Immature natural killer cell (primary cell): ENCODE data around the gene SLX4IP. TPM values are rescaled to one million over a fixed set of nuclear protein-coding genes. Genes with fewer than 3 reads are reported as not detected.

Source experiments
- DNase-seq, 3 donors: peaks; one replicate each; pipeline ENCODE4 v3.0.0; 2022; ENCODE audit warnings: mixed read lengths in 1 of 3
- H3K27ac Mint-ChIP-seq, 6 donors: one replicate each; pipeline ENCODE4 v1.8.0; 2020; ENCODE audit warnings: mixed read lengths in 6 of 6, mild to moderate bottlenecking in 5 of 6, inconsistent platforms in 4 of 6, moderate library complexity in 3 of 6
- H3K27me3 Mint-ChIP-seq, 3 donors: one replicate each; pipeline ENCODE4 v1.8.0; 2020 to 2021; ENCODE audit warnings: low read depth in 3 of 3, mild to moderate bottlenecking in 3 of 3, mixed read lengths in 3 of 3, moderate library complexity in 3 of 3, inconsistent platforms in 1 of 3
- H3K36me3 Mint-ChIP-seq, 3 donors: one replicate each; pipeline ENCODE4 v1.8.0; 2020; ENCODE audit warnings: mixed read lengths in 3 of 3, inconsistent platforms in 2 of 3, mild to moderate bottlenecking in 2 of 3
- H3K4me1 Mint-ChIP-seq, 2 donors: one replicate each; pipeline ENCODE4 v1.8.0; 2020; ENCODE audit warnings: inconsistent platforms in 2 of 2, mild to moderate bottlenecking in 2 of 2, mixed read lengths in 2 of 2, moderate library complexity in 1 of 2
- H3K4me3 Mint-ChIP-seq, 5 donors: one replicate each; pipeline ENCODE4 v1.8.0; 2020; ENCODE audit warnings: mild to moderate bottlenecking in 5 of 5, mixed read lengths in 5 of 5, inconsistent platforms in 3 of 5, moderate library complexity in 3 of 5
- H3K9me3 Mint-ChIP-seq, 6 donors: one replicate each; pipeline ENCODE4 v1.8.0; 2020; ENCODE audit warnings: mild to moderate bottlenecking in 6 of 6, mixed read lengths in 6 of 6, inconsistent platforms in 4 of 6, moderate library complexity in 3 of 6
- polyA plus RNA-seq, 3 donors: library from polyadenylated mRNA; unstranded; fragments of 300-500 nt; fragmentation: Illumina TruSeq; gene quantifications; one replicate each; pipeline ENCODE4 v1.2.3, GENCODE V29; 2021

The SLX4IP gene
- polyA plus RNA-seq, 3 donors from 2014 or later: 0.52 to 1.6 (median 0.75) TPM

DNA sequence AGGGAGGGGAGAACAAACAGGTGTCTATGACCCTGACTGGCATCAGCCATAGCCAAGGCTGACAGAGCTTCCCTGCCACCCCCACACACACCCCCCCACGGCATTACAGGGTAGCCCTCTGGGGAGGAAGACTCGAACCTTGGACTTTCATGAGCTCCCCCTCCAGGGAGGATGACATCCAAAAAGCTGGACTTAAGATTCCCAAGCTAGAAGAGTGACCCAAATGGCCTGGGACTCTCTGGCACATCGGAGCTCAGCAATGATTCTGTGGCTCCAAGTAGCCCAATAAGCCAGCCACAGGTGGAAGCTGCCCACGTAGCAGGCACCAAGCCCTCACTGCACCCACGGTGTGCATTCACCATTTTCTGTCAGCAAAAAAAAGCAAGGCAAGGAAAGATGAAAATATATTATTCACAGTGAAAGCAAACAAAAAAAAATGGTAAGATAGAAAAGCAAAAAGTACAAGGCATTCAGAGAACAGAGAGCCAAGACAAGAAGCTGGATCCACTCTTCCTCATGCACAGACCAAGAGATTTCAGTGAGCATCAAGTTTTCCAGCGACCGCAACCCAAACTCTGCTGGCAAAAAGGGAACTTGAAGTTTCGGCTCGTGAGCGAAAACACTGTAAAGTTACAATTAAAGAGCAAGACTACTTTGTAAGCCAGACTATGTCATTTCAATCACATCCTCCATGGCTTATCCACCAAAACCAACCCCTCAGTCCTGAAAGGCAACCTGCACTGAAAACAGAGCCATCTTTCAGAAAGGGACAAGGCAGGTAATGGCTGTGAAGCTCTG lies 227.8 kb downstream of the SLX4IP start:
- Mint-ChIP-seq H3K4me1 (no peaks in the 10 kb centered on the region), H3K4me3 (no peak overlapping the region), H3K27me3 (peaks cover 2 to 7% (median 3%) of the 10 kb centered on the region in 3 donors), H3K36me3 (peaks cover 0 to 7% (median 0%) of the 10 kb centered on the region in 3 donors), H3K9me3 (no peaks in the 10 kb centered on the region), H3K27ac (no peak overlapping the region)
- no peak for DNase-seq

- Mint-ChIP-seq H3K4me3 (no peak overlapping the region), H3K27ac (no peak overlapping the region), H3K9me3 (no peaks in the 10 kb centered on the region), H3K27me3 (peaks cover 2 to 7% (median 3%) of the 10 kb centered on the region in 3 donors), H3K36me3 (peaks cover 0 to 6% (median 0%) of the 10 kb centered on the region in 3 donors), H3K4me1 (no peaks in the 10 kb centered on the region)
- no peak for DNase-seq
Observed at GRCh38 chr20:10663756-10664155, 228.7 kb downstream of the SLX4IP start.

DNA sequence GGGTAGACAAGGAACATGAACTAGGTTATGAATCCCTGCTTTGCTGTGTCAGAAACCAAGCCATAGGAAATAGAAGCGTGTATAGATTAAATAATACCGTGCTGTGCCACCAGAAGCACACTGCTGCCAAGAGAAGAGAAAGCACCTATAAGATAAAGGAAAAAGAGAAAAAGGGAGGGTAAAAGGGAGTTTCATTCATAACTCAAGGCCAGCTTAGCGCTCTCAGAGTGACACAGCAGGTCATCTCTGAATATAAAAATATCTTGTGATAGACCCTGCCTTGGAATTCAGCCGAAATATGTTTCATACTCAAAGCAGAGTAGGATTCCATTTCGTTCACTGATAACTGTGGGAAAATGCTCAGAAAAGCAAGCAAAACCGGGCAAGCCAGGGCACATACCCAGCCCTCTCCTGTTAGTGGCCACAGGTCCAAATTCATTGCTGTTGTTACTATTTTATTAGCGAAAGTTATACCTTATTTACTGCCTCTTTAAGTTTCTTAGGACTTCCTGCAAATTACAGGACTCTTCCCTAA lies 230.0 kb downstream of the SLX4IP start:
- Mint-ChIP-seq H3K36me3 (peaks cover 0 to 6% (median 0%) of the 10 kb centered on the region in 3 donors), H3K27me3 (peaks cover 2 to 8% (median 3%) of the 10 kb centered on the region in 3 donors), H3K9me3 (no peaks in the 10 kb centered on the region), H3K27ac (no peak overlapping the region), H3K4me1 (no peaks in the 10 kb centered on the region), H3K4me3 (no peak overlapping the region)
- DNase-seq: no peak

DNA sequence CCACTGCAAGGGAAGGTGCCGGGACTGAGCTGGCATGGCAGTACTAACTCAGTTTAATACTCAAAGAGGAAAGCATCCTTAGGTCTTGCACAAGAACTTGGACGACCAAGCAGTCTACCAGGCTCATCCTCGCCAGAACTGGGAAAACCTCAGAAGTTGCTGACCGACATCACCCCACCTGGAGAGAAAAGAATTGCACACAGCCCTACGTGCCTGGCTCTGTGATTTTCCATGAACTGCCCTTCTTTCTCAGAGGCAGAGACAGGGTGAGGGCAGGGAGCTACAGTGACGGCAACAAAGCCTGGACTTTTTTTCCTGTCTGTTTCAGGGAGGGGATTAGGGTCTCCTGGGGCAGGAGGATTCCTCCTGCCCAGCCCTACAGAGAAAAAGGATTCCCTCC lies 230.7 kb downstream of the SLX4IP start:
- no peak for DNase-seq
- Mint-ChIP-seq H3K27me3 (peaks cover 2 to 11% (median 3%) of the 10 kb centered on the region in 3 donors), H3K9me3 (no peaks in the 10 kb centered on the region), H3K27ac (no peak overlapping the region), H3K36me3 (peaks cover 0 to 6% (median 0%) of the 10 kb centered on the region in 3 donors), H3K4me1 (peaks cover 0 to 3% of the 10 kb centered on the region in 2 donors), H3K4me3 (no peak overlapping the region)

GRCh38 chr20:10666221-10667076 lies 231.3 kb downstream of the SLX4IP start:
- Mint-ChIP-seq H3K27ac (no peak overlapping the region), H3K4me1 (peaks cover 4 to 10% of the 10 kb centered on the region in 2 donors), H3K27me3 (peaks cover 2 to 11% (median 6%) of the 10 kb centered on the region in 3 donors), H3K36me3 (peaks cover 0 to 4% (median 0%) of the 10 kb centered on the region in 3 donors), H3K4me3 (no peak overlapping the region), H3K9me3 (no peaks in the 10 kb centered on the region)
- DNase-seq: no peak

DNA sequence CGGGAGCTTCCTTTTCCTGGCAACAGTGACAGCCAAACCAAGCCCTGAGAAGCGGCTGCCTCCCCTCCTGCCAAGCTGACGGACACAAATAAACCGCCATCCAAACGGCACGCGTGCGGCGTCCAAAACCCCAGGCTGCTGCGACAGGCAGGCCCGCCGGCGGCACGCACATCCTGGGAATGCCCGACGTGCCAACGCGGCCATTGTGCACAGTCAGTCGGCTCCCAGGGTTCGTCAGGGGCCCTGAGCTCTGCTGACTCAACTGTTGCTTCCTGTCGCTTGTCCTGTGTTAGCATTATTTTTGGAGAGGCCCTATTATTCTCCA lies 231.9 kb downstream of the SLX4IP start:
- Mint-ChIP-seq H3K4me3 (no peak overlapping the region), H3K4me1 (peaks cover 7 to 13% of the 10 kb centered on the region in 2 donors), H3K27ac (no peak overlapping the region), H3K27me3 (peaks cover 2 to 11% (median 4%) of the 10 kb centered on the region in 3 donors), H3K9me3 (no peaks in the 10 kb centered on the region), H3K36me3 (no peaks in the 10 kb centered on the region)
- no peak for DNase-seq

DNA sequence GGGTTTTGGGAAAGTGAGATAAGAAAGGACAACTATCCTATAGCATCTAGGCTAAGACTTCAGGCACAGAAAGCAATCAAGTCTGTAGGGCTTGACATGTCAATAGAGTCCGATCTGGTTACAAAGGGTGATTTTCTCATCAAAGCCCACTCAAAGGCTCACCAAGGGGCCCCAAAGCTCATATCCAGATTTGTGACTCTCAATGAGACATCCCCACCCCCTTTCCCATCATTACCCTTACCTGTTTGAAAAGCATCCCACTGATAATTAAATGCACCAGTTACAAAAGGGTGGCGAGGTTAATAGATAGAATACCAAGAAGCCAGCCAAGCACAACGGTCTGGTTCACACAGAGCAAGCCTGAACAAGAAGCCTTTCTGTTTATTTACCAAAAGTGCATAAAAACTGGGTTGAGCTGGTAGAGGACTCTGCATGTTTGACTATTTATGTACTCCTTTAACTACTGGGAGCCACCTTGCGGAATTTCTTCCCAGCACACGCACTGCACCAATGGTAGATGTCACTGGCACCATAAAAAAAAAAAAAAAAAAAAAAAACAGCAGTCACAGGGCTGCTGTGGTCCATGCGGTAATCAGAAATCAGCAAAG lies 232.6 kb downstream of the SLX4IP start:
- Mint-ChIP-seq H3K4me3 (no peak overlapping the region), H3K27ac (no peak overlapping the region), H3K27me3 (peaks cover 6 to 15% (median 10%) of the 10 kb centered on the region in 3 donors), H3K9me3 (no peaks in the 10 kb centered on the region), H3K36me3 (no peaks in the 10 kb centered on the region), H3K4me1 (peaks cover 13 to 19% of the 10 kb centered on the region in 2 donors)
- DNase-seq: no peak

DNA sequence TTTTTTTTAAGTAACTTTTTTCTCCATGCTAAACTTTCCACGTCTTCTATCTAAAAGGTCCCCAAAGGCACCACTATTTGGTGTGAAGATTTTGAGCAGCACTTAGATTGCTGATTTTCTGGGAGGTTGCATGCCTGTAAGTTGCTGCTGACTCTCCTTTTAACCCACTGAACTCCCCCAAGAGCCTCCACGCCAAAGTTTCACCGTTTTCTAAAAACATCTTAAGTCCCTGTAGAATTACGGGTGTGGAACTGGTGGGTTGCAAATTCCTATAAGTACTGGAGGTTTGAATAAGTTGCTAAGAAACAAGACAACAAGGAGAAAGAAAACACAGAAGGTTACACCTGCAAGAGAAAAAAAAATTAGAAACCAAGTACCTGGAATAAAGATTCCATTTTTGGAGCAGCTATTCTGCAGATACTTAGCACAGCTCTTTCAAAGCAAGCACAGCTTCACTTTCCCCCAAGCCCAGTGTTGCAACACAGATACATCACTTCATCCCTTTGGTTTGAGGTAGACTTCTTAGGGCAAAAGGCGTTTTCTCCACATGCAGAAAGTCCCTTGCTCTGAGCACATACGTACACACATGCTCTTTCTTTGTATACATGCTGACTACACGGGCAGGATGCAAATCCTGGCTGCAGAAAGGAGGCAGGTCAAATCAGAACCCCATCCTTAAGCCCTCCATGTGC lies 233.7 kb downstream of the SLX4IP start:
- DNase-seq: no peak
- Mint-ChIP-seq H3K36me3 (no peaks in the 10 kb centered on the region), H3K4me3 (no peak overlapping the region), H3K27ac (no peak overlapping the region), H3K27me3 (peaks cover 13 to 23% (median 15%) of the 10 kb centered on the region in 3 donors), H3K9me3 (no peaks in the 10 kb centered on the region), H3K4me1 (peaks cover 19 to 25% of the 10 kb centered on the region in 2 donors)

DNA sequence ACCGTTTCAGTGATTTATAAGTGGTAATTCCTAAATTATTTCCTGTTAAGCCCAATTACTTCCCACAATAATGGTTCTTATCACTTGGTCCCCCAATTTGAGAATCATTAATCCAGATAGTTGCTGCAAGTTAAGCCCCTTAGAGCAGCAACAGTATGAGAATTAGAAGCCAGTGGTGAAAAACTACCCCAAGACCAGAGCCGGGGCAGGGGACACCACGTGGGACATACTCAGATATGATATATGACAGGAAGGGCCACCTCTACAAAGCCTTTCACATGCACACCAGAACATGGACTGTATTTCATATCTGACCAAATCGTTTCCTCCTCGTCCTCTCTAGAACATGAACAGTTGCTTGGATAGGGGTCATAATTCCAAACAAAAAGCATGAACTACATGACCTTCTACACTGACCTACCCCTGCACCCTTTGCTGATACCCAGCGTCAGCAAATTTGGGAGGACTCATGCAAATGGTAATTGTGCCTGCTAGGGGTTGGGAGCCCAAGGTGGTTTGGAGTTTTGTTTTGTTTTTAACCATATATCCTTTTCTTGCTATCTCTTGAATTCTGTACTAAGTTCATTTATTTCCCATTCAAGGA lies 234.8 kb downstream of the SLX4IP start:
- H3K4me3 Mint-ChIP-seq: no peak overlapping the region
- H3K4me1 Mint-ChIP-seq: peaks cover 23 to 28% of the 10 kb centered on the region in 2 donors
- DNase-seq: no peak
- no peaks in the 10 kb centered on the region for H3K9me3 Mint-ChIP-seq
- no peaks in the 10 kb centered on the region for H3K36me3 Mint-ChIP-seq
- H3K27me3 Mint-ChIP-seq: peaks cover 15 to 24% (median 15%) of the 10 kb centered on the region in 3 donors
- no peak overlapping the region for H3K27ac Mint-ChIP-seq

DNA sequence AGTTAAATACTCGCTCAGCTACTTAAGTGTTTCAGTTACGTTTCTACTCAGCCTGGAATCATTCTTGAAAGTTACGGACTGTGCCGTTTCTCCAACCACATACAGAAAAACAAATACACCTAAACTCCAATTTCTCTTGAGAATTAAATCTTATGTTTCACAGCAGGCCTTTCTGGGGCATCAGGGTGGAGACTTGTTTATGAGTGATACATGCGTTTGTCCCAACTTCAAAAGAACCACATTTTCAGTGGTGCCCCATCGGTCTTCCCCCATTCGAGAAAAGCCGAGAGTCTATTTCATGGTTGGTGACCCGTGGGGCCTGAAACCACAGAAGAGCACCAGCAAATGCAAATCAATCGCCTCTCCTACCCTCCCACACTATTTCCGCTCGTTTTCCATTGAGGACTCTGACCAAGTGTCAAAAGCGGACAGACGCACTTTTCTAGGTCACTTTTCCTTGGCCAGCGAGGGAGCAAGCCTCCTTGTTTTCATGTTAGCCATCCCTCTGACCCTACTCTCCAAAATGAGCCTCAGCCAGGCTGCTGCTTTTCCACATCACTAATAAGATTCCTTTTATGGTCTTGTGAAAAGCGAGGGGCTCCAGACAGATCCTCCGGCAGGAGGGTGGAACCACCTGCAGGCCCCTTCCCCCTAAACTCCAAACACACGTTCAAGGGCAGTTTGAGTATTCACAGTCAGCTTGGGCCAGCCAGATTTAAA lies 235.6 kb downstream of the SLX4IP start:
- H3K9me3 Mint-ChIP-seq: peaks cover 0 to 2% (median 0%) of the 10 kb centered on the region in 6 donors
- peaks cover 26 to 33% of the 10 kb centered on the region in 2 donors for H3K4me1 Mint-ChIP-seq
- no peak for DNase-seq
- no peaks in the 10 kb centered on the region for H3K36me3 Mint-ChIP-seq
- H3K4me3 Mint-ChIP-seq: peak overlapping the region in 4 of 5 donors; percentile 16 to 74 (median 34)
- peaks cover 15 to 31% (median 18%) of the 10 kb centered on the region in 3 donors for H3K27me3 Mint-ChIP-seq
- peak overlapping the region in 2 of 6 donors; percentile 11 to 35 for H3K27ac Mint-ChIP-seq

GRCh38 chr20:10671221-10671918 lies 236.3 kb downstream of the SLX4IP start:
- H3K36me3 Mint-ChIP-seq: no peaks in the 10 kb centered on the region
- H3K9me3 Mint-ChIP-seq: peaks cover 0 to 2% (median 0%) of the 10 kb centered on the region in 6 donors
- H3K4me3 Mint-ChIP-seq: peak overlapping the region; percentile 20 to 74 (median 48)
- peaks cover 26 to 33% of the 10 kb centered on the region in 2 donors for H3K4me1 Mint-ChIP-seq
- peaks cover 15 to 33% (median 18%) of the 10 kb centered on the region in 3 donors for H3K27me3 Mint-ChIP-seq
- peak; percentile 32 to 46 (median 37) for DNase-seq
- H3K27ac Mint-ChIP-seq: peak overlapping the region in 1 of 6 donors; percentile 11
